ENCODE measurements around the gene CUL4A.
"Not testable (repeated sequence)": the region's sequence is repeated elsewhere in the genome, so short reads cannot be mapped to it uniquely, and the experiment has no call there.

The CUL4A gene

DNA sequence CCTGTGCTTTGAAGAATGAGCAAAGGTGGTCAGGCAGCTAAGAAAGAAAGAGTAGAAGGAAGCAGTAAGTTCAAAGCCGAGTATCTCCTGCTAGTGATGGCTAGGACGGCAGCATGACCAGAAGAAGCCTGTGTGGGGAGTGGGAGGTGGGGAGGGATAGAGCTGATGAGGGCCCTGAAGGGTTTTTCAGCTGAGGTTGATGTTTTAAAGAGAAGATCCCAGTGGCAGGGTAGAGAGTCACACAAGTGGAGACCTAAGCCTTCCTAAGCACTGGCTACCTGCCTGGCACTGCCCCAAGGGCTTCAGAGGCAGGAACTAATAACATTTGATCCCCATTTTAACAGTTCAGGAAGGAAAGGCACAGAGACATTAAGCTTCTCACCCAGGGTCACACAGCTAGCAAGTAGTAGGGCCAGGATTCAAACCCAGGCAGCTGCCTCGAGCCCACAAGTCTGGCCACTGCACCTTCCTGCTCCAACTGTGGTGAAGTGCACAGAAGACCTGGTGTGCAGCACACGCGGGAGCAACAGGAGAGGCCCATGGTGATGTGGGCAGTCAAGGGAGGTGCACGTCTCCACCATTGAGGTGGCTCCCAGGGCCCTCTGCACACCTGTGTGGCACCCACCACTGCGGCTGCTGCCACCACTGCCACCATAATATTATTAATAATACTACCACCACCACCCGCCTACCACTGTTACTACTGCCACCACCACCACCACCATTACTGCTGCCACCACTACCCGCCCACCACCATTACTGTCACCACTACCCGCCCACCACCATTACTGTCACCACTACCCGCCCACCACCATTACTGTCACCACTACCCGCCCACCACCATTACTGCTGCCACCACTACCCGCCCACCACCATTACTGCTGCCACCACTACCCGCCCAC lies 22.1 kb downstream of the CUL4A start:
- CTCF ChIA-PET = interaction anchor here (1.1 kb wide), 1 partner anchor 14 kb away, joined by 3 read pairs; no protein-coding TSS in a partner anchor
- POLR2A ChIA-PET = no interaction called here

GRCh38 chr13:113232208-113233003 lies 23.0 kb downstream of the CUL4A start:
- CTCF ChIA-PET = no interaction called here
- no peak for DNase-seq (ENCODE audit: extremely low spot score)
- TF ChIP-seq, protein P1, sequence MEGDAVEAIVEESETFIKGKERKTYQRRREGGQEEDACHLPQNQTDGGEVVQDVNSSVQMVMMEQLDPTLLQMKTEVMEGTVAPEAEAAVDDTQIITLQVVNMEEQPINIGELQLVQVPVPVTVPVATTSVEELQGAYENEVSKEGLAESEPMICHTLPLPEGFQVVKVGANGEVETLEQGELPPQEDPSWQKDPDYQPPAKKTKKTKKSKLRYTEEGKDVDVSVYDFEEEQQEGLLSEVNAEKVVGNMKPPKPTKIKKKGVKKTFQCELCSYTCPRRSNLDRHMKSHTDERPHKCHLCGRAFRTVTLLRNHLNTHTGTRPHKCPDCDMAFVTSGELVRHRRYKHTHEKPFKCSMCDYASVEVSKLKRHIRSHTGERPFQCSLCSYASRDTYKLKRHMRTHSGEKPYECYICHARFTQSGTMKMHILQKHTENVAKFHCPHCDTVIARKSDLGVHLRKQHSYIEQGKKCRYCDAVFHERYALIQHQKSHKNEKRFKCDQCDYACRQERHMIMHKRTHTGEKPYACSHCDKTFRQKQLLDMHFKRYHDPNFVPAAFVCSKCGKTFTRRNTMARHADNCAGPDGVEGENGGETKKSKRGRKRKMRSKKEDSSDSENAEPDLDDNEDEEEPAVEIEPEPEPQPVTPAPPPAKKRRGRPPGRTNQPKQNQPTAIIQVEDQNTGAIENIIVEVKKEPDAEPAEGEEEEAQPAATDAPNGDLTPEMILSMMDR (IDR thresholded peaks at IDR 0.05; ENCODE audit: control extremely low read depth, extremely low read depth, low read depth, missing control alignments) = no peak
- POLR2A ChIA-PET = no interaction called here

More for the DNA sequence above, 22.1 kb downstream of the CUL4A start:
- TF ChIP-seq, protein P1 (IDR thresholded peaks at IDR 0.05; ENCODE audit: control extremely low read depth, extremely low read depth, low read depth, missing control alignments) = no peak
- no peak for DNase-seq (ENCODE audit: extremely low spot score)

- no peak for DNase-seq (ENCODE audit: extremely low spot score)
- TF ChIP-seq, protein P1 (IDR thresholded peaks at IDR 0.05; ENCODE audit: control extremely low read depth, extremely low read depth, low read depth, missing control alignments) = no peak
- ChIA-PET CTCF (no interaction called here), POLR2A (no interaction called here)
Observed at GRCh38 chr13:113233101-113233500, 23.7 kb downstream of the CUL4A start.

GRCh38 chr13:113238536-113238935 lies 29.1 kb downstream of the CUL4A start:
- DNase-seq (ENCODE audit: extremely low spot score) = no peak
- ChIA-PET CTCF (interaction anchor here (1.4 kb wide), 1 partner anchor 66 kb away, joined by 3 read pairs; no protein-coding TSS in a partner anchor), POLR2A (no interaction called here)
- TF ChIP-seq, protein P1 (IDR thresholded peaks at IDR 0.05; ENCODE audit: control extremely low read depth, extremely low read depth, low read depth, missing control alignments) = no peak

DNA sequence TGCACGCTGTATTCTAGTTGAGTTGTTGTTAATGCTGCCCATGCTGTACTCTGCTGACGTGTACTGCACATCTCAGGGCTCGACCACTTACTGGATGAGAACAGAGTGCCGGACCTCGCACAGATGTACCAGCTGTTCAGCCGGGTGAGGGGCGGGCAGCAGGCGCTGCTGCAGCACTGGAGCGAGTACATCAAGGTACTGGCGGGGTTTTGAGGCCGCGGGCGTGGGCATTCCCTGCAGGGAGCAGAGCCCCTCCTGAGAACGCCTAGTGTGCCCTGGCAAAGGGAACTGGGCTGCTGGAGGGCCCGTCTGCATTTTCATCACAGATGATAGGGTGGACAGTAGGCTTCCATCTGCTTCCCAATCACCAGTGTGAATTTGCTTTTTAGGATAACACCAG lies 29.9 kb downstream of the CUL4A start:
- DNase-seq (ENCODE audit: extremely low spot score) = no peak
- TF ChIP-seq, protein P1 (IDR thresholded peaks at IDR 0.05; ENCODE audit: control extremely low read depth, extremely low read depth, low read depth, missing control alignments) = no peak
- ChIA-PET POLR2A (no interaction called here), CTCF (interaction anchor here (1.4 kb wide), 1 partner anchor 65 kb away, joined by 3 read pairs; no protein-coding TSS in a partner anchor)

GRCh38 chr13:113239986-113240385 lies 30.6 kb downstream of the CUL4A start:
- DNase-seq (ENCODE audit: extremely low spot score) = no peak
- CTCF ChIA-PET = interaction anchor here (1.4 to 1.6 kb wide), 2 partner anchors 12 to 64 kb away, joined by 3 to 6 read pairs; no protein-coding TSS in a partner anchor
- TF ChIP-seq, protein P1 (IDR thresholded peaks at IDR 0.05; ENCODE audit: control extremely low read depth, extremely low read depth, low read depth, missing control alignments) = no peak
- POLR2A ChIA-PET = interaction anchor here (0.6 kb wide), 1 partner anchor 149 kb away, joined by 7 read pairs; no protein-coding TSS in a partner anchor

- CTCF ChIA-PET = interaction anchor here (1.4 to 1.6 kb wide), 2 partner anchors 14 to 17 kb away, joined by 3 to 6 read pairs; no protein-coding TSS in a partner anchor
- DNase-seq (ENCODE audit: extremely low spot score); POLR2A ChIA-PET: not testable (repeated sequence)
Observed at GRCh38 chr13:113241623-113242022, 32.2 kb downstream of the CUL4A start.
